Stomach (tissue), 4 donors: Measurements from ENCODE around the gene DPAGT1.

Source experiments
- POLR2A ChIP-seq, 4 donors: fragments of 450-650 bp; IDR thresholded peaks; one replicate each; pipeline ENCODE4 v1.6.1; 2016; ENCODE audit warnings: antibody characterized with exemption in 4 of 4, control low read depth in 2 of 4, mild to moderate bottlenecking in 1 of 4, moderate library complexity in 1 of 4
- POLR2AphosphoS5 ChIP-seq, 3 donors: sonication (generic); formaldehyde crosslinking; IDR thresholded peaks; one replicate each; pipeline ENCODE4 v1.6.1; 2016; ENCODE audit warnings: antibody characterized with exemption in 3 of 3
- TF ChIP-seq, protein P1 (sequence below), 7 experiments: fragments of 450-650 bp in 4 of 7; fragments of 200-600 bp in 3 of 7; sonication (generic) in 3 of 7; IDR thresholded peaks; one replicate each; pipeline ENCODE4 v1.5.1; 2016 to 2019; ENCODE audit warnings: antibody characterized with exemption in 7 of 7, control low read depth in 2 of 7, mild to moderate bottlenecking in 1 of 7

GRCh38 chr11:119049081-119049480 is 52.6 kb downstream of the DPAGT1 start:
- TF ChIP-seq POLR2A (IDR thresholded peaks at IDR 0.05) (no peak), POLR2AphosphoS5 (IDR thresholded peaks at IDR 0.05) (no peak)
- TF ChIP-seq, protein P1, sequence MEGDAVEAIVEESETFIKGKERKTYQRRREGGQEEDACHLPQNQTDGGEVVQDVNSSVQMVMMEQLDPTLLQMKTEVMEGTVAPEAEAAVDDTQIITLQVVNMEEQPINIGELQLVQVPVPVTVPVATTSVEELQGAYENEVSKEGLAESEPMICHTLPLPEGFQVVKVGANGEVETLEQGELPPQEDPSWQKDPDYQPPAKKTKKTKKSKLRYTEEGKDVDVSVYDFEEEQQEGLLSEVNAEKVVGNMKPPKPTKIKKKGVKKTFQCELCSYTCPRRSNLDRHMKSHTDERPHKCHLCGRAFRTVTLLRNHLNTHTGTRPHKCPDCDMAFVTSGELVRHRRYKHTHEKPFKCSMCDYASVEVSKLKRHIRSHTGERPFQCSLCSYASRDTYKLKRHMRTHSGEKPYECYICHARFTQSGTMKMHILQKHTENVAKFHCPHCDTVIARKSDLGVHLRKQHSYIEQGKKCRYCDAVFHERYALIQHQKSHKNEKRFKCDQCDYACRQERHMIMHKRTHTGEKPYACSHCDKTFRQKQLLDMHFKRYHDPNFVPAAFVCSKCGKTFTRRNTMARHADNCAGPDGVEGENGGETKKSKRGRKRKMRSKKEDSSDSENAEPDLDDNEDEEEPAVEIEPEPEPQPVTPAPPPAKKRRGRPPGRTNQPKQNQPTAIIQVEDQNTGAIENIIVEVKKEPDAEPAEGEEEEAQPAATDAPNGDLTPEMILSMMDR (IDR thresholded peaks at IDR 0.05): no peak
